PC-3 (cell line): ENCODE data around the gene SOX12. TPM values are rescaled to one million over a fixed set of nuclear protein-coding genes. Genes with fewer than 3 reads are reported as not detected.
A peak's percentile ranks its signal among the peaks of the same experiment; 100 is the strongest.

Source experiments
- ATAC-seq: fragments of 200-7000 bp; cut with Tn5 transposase; 2 replicates; pipeline ENCODE4 v1.9.1; 2020; ENCODE audit warnings: mild to moderate bottlenecking, moderate library complexity
- BruUV-seq: library from RNA; stranded (reverse); fragments of 400-500 nt; replicated peaks from 2 replicates; lab custom pipeline; 2021; lab: Mats Ljungman, UMichigan
- CTCF ChIA-PET: fragments of 300-600 bp; sonication (Branson Sonifier 250); formaldehyde crosslinking; loops from one replicate; lab custom pipeline; 2022; ENCODE audit warnings: antibody characterized with exemption; lab: Charles Lee
- POLR2A ChIA-PET: fragments of 300-600 bp; sonication (Branson Sonifier 250); formaldehyde crosslinking; loops from one replicate; lab custom pipeline; 2022; ENCODE audit warnings: antibody characterized with exemption; ENCODE audit not compliant: unreplicated experiment; lab: Charles Lee
- DNase-seq: peaks from one replicate; pipeline ENCODE4 v3.0.0-alpha.2; 2015
- H2AFZ ChIP-seq: fragments of 300-600 bp; sonication (generic); 2 replicates; pipeline ENCODE4 v1.6.0; 2016; ENCODE audit warnings: antibody characterized with exemption, low read length
- H3F3A ChIP-seq: fragments of 300-600 bp; sonication (generic); one replicate; pipeline ENCODE4 v1.6.0; 2017; ENCODE audit warnings: antibody characterized with exemption, low read length, control low read depth, mild to moderate bottlenecking; ENCODE audit not compliant: unreplicated experiment
- H3K27ac ChIP-seq: fragments of 300-600 bp; sonication (generic); 2 replicates; pipeline ENCODE4 v1.5.1; 2016; ENCODE audit warnings: mild to moderate bottlenecking, low read length
- H3K27me3 ChIP-seq: fragments of 300-600 bp; sonication (generic); 2 replicates; pipeline ENCODE4 v1.6.1; 2016; ENCODE audit warnings: low read length, mixed read lengths
- H3K36me3 ChIP-seq: fragments of 300-600 bp; sonication (generic); 2 replicates; pipeline ENCODE4 v1.6.1; 2016; ENCODE audit warnings: low read depth, mixed run types, low read length, mixed read lengths
- H3K4me1 ChIP-seq: fragments of 300-600 bp; sonication (generic); 2 replicates; pipeline ENCODE4 v1.5.1; 2016; ENCODE audit warnings: low read length; ENCODE audit not compliant: insufficient read depth
- H3K4me2 ChIP-seq: fragments of 300-600 bp; sonication (generic); 2 replicates; pipeline ENCODE4 v1.6.0; 2016; ENCODE audit warnings: low read length
- H3K4me3 ChIP-seq: fragments of 300-600 bp; sonication (generic); 2 replicates; pipeline ENCODE4 v1.5.1; 2016; ENCODE audit warnings: mild to moderate bottlenecking, low read length, mixed read lengths
- H3K79me2 ChIP-seq: fragments of 300-600 bp; sonication (generic); 2 replicates; pipeline ENCODE4 v1.6.1; 2017; ENCODE audit warnings: low read length, mixed read lengths
- H3K9ac ChIP-seq: fragments of 300-600 bp; sonication (generic); 2 replicates; pipeline ENCODE4 v1.6.0; 2016; ENCODE audit warnings: mild to moderate bottlenecking, low read length
- H3K9me2 ChIP-seq: fragments of 300-600 bp; sonication (generic); replicated peaks from 2 replicates; pipeline ENCODE4 v1.6.1; 2016; ENCODE audit warnings: mixed run types, low read length, mixed read lengths
- H3K9me3 ChIP-seq: fragments of 300-600 bp; sonication (generic); 2 replicates; pipeline ENCODE4 v1.6.1; 2016; ENCODE audit warnings: low read length, mixed read lengths
- H4K20me1 ChIP-seq: fragments of 300-600 bp; sonication (generic); 2 replicates; pipeline ENCODE4 v1.6.1; 2016; ENCODE audit warnings: low read length, mixed read lengths
- CTCF ChIP-seq: fragments of 300-600 bp; sonication (generic); conservative IDR thresholded peaks from 2 replicates; pipeline ENCODE4 v1.5.1; 2017; ENCODE audit warnings: antibody characterized with exemption, low read depth, mild to moderate bottlenecking, low read length
- EZH2 ChIP-seq: fragments of 300-600 bp; sonication (generic); IDR thresholded peaks from one replicate; pipeline ENCODE4 v1.6.1; 2017; ENCODE audit warnings: antibody characterized with exemption, mild to moderate bottlenecking, low read length; ENCODE audit not compliant: unreplicated experiment
- EZH2phosphoT487 ChIP-seq: fragments of 300-600 bp; sonication (generic); IDR thresholded peaks from 2 replicates; pipeline ENCODE4 v1.6.1; 2018; ENCODE audit warnings: mild to moderate bottlenecking, antibody characterized with exemption, low read length, borderline replicate concordance
- intact Hi-C: fragments of 100-400 bp; cut with micrococcal nuclease; formaldehyde crosslinking; loops from 2 replicates; pipeline ENCODE4 v1.9.0; 2023
- total RNA-seq: library from RNA; depleted of rRNA; stranded (reverse); fragments of >200 nt; gene quantifications from 2 replicates; pipeline ENCODE4 v1.2.3, GENCODE V29; 2014

The SOX12 gene
- total RNA-seq, 1 experiment from 2014 or later = 13.8 TPM

- H3K9me3 ChIP-seq = no peaks in the 10 kb centered on the region
- peak overlapping the region; percentile 86 for H3K27ac ChIP-seq
- DNase-seq = peak; percentile 99
- H3K79me2 ChIP-seq = peaks cover 9% of the 10 kb centered on the region; the same call in 1 of the 2 replicates
- ChIA-PET CTCF (interaction anchor here (0.5 to 1.4 kb wide), 9 partner anchors 9 to 851 kb away, joined by 3 to 25 read pairs (median 3); partner anchors contain the start of gene TRIB3), POLR2A (interaction anchor here (0.5 to 1.8 kb wide), 7 partner anchors 9 to 45 kb away, joined by 3 to 26 read pairs (median 7); partner anchors contain the start of gene TRIB3)
- intact Hi-C loops = loop anchor here (1.0 to 5.0 kb wide), 2 partner anchors 16 to 40 kb away; no protein-coding TSS in a partner anchor
- peaks cover 52% of the 10 kb centered on the region for H3K4me1 ChIP-seq
- peak overlapping the region; percentile 62 for H3K4me2 ChIP-seq
- H3K9ac ChIP-seq = peak overlapping the region; percentile 33; the same call in 1 of the 2 replicates
- no peaks in the 10 kb centered on the region for H3K36me3 ChIP-seq
- TSS peak; percentile 86 for BruUV-seq
- peak overlapping the region; percentile 65 for H2AFZ ChIP-seq
- no peaks in the 10 kb centered on the region for H4K20me1 ChIP-seq
- no peaks in the 10 kb centered on the region for H3K27me3 ChIP-seq
- H3K4me3 ChIP-seq = no peak overlapping the region
- peaks cover 8% of the 10 kb centered on the region for H3F3A ChIP-seq
- TF ChIP-seq EZH2 (no peak), CTCF (peak; percentile 86)
- no peaks in the 10 kb centered on the region for H3K9me2 ChIP-seq
- ATAC-seq = peak; percentile 67
Observed at GRCh38 chr20:362271-363254, 37.2 kb downstream of the SOX12 start.

GRCh38 chr20:363319-364078 lies 38.1 kb downstream of the SOX12 start:
- peak overlapping the region; percentile 86 for H3K27ac ChIP-seq
- CTCF ChIA-PET = interaction anchor here (0.6 to 1.4 kb wide), 3 partner anchors 17 to 68 kb away, joined by 3 to 25 read pairs (median 3); partner anchors contain the start of gene TRIB3
- H2AFZ ChIP-seq = no peak overlapping the region
- POLR2A ChIA-PET = interaction anchor here (1.0 to 1.8 kb wide), 4 partner anchors 8 to 44 kb away, joined by 5 to 26 read pairs (median 9); partner anchors contain the start of gene TRIB3
- H3K4me3 ChIP-seq = no peak overlapping the region
- H3K36me3 ChIP-seq = no peaks in the 10 kb centered on the region
- intact Hi-C loops = loop anchor here (5.0 kb wide), 1 partner anchor 39 kb away; no protein-coding TSS in a partner anchor
- DNase-seq = peak; percentile 80
- no peaks in the 10 kb centered on the region for H3K9me3 ChIP-seq
- H3F3A ChIP-seq = peaks cover 8% of the 10 kb centered on the region
- no peaks in the 10 kb centered on the region for H4K20me1 ChIP-seq
- H3K79me2 ChIP-seq = peaks cover 9% of the 10 kb centered on the region; the same call in 1 of the 2 replicates
- H3K9ac ChIP-seq = peak overlapping the region; percentile 42; the same call in 1 of the 2 replicates
- peaks cover 53% of the 10 kb centered on the region for H3K4me1 ChIP-seq
- TF ChIP-seq EZH2phosphoT487 (no peak), EZH2 (no peak), CTCF (no peak)
- H3K27me3 ChIP-seq = no peaks in the 10 kb centered on the region
- H3K9me2 ChIP-seq = no peaks in the 10 kb centered on the region
- peak; percentile 64 for ATAC-seq
- peak overlapping the region; percentile 62 for H3K4me2 ChIP-seq
- no TSS peak for BruUV-seq
